Glomerular visceral epithelial cell (primary cell): ENCODE data around the gene RHO.
A peak's percentile ranks its signal among the peaks of the same experiment; 100 is the strongest.

Source experiments
- DNase-seq: peaks from one replicate; pipeline ENCODE4 v3.0.0-alpha.2; 2016; ENCODE audit errors: extremely low spot score

Gene RHO

GRCh38 chr3:129559565-129560079 lies 31.2 kb downstream of the RHO start:
- DNase-seq: no peak

GRCh38 chr3:129560269-129560787 lies 31.9 kb downstream of the RHO start:
- peak; percentile 40 for DNase-seq

GRCh38 chr3:129560911-129561594 lies 32.6 kb downstream of the RHO start:
- DNase-seq: peak; percentile 79

- no peak for DNase-seq
These were observed 33.3 kb downstream of the RHO start for GRCh38 chr3:129561619-129562248.

DNA sequence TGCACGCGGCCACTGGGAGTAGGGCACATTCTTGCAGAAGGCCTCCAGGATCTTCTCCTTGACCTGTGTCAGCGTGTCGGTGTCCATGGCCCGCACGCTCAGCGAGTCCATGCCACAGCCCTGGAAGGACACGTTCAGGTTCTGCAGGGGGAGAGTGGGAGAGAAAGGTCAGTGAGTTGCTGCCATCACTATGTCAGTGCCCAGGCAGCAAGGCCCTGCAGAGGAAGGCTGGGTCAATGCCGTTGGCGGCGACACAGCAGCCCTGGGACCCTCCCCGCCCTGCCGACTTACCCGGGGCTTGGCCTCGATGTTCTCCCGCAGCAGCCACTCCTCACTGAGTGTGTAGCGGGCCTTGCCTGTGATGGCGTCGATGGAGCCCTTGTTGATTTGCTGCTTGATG lies 34.4 kb downstream of the RHO start:
- DNase-seq: no peak

- DNase-seq: no peak
These were observed 34.9 kb downstream of the RHO start for GRCh38 chr3:129563332-129563731.

DNA sequence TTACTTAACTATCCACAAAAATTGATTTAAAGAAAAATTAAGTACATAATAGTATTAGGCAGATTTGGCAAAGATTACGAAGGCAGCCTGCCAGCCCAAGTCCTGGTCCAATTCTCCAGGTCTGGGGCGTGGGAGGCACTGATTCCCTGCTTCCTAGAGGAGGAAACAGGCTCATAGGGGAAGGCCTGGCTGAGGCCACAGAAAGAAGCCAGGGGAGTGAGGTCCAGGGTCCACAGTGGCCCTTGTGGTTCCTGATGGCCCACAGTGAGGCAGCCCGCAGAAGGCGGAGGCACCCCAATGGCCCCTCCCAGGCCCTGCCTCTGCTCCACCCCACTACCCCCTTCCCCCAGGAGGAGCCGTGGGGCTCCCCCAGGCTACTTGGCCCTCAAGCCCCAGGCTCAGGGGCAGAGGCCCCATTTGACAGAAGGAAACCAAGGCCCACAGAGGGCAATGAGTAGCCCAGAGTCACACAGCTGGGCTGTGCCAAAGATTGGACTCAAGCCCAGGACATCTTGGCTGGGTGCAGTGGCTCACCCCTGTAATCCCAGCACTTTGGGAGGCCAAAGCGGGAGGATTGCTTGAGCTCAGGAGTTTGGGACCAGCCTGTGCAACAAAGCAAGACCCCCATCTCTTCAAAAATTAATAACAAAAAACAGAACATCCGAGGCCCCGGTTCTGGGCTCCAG lies 35.6 kb downstream of the RHO start:
- DNase-seq: no peak

DNA sequence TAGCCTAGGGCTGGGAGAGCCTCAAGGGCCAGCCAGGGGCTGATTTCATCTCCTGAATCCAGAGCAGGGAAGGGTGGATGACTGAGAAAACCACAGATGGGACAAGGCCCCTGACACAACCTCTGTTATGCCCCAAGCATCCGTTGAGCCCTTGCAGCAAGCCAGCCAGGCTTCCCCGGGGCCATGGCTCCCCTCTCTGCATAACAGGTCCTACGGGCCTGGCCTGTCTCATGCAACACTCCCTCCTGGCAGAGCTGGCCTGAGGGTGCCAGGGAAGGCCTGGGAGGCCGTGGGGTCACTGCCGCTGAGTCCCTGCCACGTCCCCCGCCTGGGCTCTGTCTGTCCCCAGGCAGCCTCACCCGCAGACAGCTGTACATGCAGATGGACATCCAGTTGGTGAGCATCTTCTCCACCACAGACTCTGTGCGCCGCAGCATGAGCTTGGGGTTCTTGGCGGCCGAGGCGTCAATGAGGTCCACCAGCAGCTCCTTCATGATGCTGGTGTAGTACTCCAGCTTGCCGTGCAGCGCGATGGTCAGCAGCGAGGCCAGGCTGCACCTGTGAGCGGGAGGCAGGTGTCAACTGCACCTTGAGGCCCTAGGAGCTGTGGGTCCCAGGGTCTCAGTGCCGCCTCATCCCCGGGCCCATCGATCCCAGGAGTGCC lies 36.7 kb downstream of the RHO start:
- no peak for DNase-seq

GRCh38 chr3:129565902-129566301 lies 37.5 kb downstream of the RHO start:
- DNase-seq: no peak

DNA sequence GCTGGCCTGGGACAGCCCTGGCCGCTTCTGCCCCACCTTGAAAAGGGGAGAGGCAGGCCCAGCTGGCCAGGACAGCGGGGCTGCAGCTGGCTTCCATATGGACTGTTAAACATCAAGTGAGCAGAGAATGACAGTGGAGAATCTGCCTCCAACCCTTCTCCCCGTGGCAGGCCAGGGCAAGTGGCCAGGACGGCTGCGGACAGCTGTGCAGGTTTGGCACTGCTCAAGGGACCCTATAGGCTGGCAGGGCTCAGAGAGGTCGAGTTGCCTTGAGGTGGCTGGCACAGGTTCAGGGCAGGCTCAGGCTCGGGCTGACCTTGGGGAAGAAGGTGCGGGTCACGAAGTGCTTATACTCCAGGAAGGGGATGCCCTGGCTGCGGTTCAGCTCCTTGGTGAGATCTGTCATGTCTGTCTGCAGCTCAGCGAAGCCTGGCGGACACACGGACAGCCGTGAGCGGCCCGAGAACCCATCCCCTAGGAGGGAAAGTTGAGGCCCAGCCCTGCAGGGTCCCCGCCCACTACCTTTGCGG lies 38.8 kb downstream of the RHO start:
- no peak for DNase-seq

DNA sequence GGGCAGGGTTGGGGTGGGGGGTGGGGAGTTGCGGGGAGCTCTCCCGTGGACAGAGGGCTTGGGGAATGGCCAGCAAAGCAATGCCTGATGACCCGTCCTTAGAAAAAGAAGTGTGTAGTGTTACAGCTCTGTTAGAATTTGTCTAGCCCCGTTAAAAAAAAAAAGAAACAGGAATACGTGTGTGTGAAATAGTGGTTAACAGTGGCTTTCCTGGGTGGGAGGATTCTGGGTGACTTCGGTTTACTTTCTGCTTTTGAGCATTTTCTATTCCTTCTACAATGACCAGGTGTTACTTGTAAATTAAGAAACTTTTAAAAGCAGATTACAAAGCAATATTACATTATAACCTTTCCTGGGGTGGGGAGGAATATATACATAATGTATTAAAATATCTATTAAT lies 39.5 kb downstream of the RHO start:
- no peak for DNase-seq

GRCh38 chr3:129569856-129570255 lies 41.4 kb downstream of the RHO start:
- no peak for DNase-seq

DNA sequence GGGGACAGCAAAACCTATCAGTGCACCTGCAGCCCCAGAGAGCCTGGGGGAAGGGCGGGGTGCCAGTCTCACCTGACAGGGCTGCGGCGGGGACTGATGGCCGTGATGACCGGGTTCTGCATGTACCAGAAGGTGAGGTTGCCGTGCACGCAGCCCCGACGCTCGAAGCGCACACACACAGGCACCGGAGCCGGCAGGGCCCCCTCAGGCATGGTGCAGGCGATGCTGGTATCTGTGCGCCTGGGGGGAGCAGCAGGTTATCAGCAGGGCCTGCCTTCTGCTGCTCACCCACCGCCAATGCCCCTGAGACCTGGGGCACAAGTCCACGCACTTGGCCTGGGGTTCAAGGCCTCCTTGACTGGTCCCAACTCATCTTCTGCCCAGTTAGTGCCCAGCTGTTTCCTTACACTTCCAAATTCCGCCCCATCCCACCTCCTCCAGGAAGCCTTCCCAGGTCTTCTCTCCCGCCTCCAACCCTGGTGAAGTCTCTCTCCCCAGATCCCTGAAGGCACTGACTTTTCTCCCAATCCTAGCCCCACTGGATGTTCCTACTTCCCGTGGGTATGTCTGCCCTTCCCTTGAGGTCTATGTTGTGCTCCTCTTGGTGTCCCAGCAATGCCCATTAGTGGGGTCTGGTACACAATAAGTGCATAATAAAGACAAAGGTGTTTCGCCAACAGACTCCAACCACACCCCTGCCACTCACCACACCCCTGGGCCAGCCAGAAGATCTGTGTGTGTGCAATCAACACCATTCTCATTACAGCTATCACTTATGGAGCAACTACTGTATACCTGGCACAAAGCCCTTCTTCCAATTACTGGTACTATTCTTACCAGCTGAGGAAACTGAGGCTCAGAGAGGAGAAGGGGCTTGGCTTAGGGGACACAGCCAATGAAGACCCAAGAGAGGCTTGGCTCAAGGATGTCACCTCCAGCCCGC lies 43.4 kb downstream of the RHO start:
- no peak for DNase-seq

DNA sequence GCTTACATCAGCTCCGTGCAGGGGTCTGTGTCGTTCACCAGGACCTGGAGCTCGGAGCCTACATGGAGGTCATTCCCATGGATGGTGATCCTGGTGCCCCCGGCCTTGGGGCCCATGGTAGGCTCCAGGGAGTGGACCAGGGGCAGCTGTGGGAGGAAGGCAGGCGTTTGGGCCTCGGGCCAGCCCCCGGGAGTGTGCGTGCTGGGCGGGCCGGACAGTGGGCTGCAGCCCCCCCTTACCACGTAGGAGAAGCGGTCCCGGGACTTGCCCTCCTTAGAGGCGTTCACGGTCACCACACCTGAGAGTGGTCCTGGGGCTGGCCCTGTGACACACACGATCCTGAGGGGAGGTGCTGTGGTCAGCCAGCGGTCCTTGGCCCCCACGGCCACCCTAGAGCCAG lies 44.2 kb downstream of the RHO start:
- DNase-seq: no peak

DNA sequence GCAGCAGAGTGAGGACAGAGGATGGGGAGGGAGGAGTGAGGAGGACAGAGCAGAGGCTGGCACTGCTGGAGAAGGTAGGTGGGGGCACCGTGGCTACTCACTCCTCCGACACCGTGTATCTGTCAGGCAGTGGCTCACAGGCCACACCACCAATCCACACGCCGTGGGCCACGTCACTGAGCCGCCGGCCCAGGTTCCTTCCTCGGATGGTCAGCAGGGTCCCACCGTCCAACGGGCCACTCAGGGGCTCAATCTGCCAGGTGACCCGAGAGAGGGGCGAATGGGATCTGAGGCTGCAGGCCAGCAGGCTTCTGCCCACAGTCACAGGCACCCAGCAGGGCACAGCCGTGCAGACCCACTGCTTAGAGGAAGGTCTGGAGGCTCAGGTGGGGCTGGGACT lies 45.1 kb downstream of the RHO start:
- DNase-seq: no peak

DNA sequence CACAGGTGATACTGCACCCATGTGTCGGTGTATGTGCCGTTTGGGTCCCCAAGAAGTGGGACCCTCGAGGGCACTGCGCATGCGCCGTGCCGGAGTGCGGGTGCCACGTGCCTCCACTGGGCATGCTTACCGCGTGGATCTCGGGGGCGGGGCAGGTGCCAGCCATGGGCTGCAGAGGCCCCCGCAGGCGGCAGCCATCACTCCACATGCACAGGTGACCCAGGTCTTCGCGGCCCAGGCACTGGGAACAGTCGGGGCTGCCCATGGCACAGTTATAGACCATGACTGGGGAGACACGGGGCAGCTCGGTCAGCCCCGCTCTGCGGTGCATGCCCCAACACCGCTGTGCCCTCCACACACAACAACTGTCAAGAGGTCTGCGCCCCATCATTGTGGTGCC lies 45.8 kb downstream of the RHO start:
- DNase-seq: no peak

- no peak for DNase-seq
These were observed 47.0 kb downstream of the RHO start for GRCh38 chr3:129575233-129575996.

- no peak for DNase-seq
These were observed 47.6 kb downstream of the RHO start for GRCh38 chr3:129575997-129576384.

- DNase-seq: no peak
These were observed 48.3 kb downstream of the RHO start for GRCh38 chr3:129576514-129577352.
